Occipital lobe (tissue), 2 donors: Measurements from ENCODE around the gene EFNA3. TPM values are rescaled to one million over a fixed set of nuclear protein-coding genes. Genes with fewer than 3 reads are reported as not detected.
A peak's percentile ranks its signal among the peaks of the same experiment; 100 is the strongest.

ENCODE experiments used
- DNase-seq: peaks from one replicate; lab custom pipeline; 2025; lab: John Stamatoyannopoulos, UW
- total RNA-seq: library from RNA; depleted of rRNA; stranded (reverse); fragments of >200 nt; gene quantifications from one replicate; pipeline ENCODE4 v1.2.3, GENCODE V29; 2014

EFNA3 gene
- total RNA-seq, 1 donor from 2014 or later, result 7.6 TPM

DNA sequence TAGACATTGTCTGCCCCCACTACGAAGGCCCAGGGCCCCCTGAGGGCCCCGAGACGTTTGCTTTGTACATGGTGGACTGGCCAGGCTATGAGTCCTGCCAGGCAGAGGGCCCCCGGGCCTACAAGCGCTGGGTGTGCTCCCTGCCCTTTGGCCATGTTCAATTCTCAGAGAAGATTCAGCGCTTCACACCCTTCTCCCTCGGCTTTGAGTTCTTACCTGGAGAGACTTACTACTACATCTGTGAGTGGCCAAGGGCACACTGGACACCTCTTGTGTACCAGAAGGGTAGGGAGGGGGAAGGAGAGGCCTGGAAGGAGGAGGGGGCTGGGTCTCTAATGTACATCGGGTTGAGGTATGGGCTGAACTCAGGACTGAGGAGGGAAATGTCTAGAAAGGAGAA lies 11.9 kb upstream of the EFNA3 start:
- DNase-seq, result no peak

DNA sequence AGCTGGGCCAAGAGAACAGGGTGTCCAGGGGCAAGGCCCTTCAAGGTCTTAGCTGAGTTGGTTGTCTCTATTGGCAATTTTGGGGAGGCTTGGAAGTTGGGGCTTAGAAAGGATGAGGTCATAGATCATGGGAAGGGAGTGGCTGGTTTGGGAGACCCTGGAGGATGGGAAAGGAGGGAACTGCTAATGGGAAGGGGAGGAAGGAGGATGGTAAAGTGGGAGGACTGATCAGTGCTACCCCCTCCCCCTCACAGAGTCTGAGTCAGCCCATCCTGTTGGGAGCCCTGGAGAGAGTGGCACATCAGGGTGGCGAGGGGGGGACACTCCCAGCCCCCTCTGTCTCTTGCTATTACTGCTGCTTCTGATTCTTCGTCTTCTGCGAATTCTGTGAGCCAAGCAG lies 10.0 kb upstream of the EFNA3 start:
- no peak for DNase-seq

GRCh38 chr1:155069551-155070157 lies 9.0 kb upstream of the EFNA3 start:
- no peak for DNase-seq

DNA sequence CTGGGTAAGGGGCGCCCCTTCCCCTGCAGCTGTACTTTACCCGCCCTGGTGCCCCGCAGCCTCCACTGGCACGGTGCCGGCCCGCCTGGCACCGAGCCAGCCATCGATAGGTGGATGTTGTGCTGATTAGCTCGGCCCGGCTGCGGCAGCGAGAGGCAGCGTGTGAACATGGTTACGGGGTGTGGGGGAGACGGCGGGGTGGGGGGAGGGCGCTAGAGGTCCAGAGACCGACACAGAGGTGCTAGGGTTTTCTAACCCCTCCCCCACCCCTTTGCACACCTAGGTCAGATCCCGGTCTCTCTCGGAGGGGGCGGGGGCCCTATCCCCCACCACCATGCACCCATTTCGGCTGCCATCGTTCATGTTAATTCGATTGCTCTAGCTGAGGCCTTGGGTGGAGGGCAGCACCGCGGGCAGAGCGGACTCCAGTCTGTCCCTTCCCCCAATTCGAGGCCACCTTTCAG lies 8.4 kb upstream of the EFNA3 start:
- no peak for DNase-seq

- DNase-seq, result peak; percentile 62
Measured at GRCh38 chr1:155070721-155071569, 7.7 kb upstream of the EFNA3 start.

DNA sequence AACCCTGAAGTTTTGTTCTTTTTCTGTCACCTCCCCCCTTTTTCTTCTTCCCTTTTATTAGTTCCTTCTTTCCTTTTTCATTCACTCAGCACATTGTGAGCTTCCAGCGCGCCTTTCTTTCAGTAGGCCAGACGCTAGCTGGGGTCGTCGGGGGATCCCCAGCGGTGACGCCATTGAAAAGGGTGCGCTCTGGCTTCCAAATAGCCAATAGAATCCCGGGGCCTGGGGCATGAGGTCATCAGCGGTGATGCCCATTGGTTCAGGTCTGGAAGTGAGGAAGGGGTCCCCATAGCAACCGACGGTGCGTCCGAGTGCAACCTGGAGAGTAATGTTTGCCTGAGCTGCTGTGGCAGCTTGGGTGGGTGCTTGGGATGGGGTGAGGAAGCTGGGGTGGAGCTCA lies 6.9 kb upstream of the EFNA3 start:
- no peak for DNase-seq

GRCh38 chr1:155072531-155073289 lies 5.9 kb upstream of the EFNA3 start:
- DNase-seq, result no peak

- DNase-seq, result no peak
Measured at GRCh38 chr1:155073377-155074242, 5.0 kb upstream of the EFNA3 start.

- no peak for DNase-seq
Measured at GRCh38 chr1:155075535-155075934, 3.1 kb upstream of the EFNA3 start.

- no peak for DNase-seq
Measured at GRCh38 chr1:155076371-155076770, 2.3 kb upstream of the EFNA3 start.

DNA sequence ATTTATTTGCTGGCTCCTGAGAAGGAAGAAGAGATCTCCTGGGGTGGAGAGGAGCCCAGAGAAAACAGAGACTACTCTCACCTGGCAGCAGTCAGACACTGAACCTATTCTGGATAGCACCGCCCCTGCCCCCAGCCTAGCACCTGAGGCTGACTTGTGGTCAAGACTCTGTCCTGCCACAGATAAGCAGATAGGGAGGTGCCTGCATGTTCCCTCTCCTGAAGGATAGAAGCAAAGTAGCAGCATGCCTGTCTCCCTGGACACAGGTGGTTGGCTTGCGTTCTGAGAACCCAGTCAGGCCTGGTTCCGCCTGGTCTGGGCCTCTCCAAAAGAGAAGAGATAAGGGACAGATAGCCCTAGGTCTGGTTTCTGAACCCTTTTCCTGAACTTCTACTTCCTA lies 1.3 kb upstream of the EFNA3 start:
- no peak for DNase-seq

GRCh38 chr1:155077758-155078445 lies 735 bp upstream of the EFNA3 start:
- DNase-seq, result no peak

- no peak for DNase-seq
Measured at GRCh38 chr1:155079210-155079486, 511 bp downstream of the EFNA3 start.

DNA sequence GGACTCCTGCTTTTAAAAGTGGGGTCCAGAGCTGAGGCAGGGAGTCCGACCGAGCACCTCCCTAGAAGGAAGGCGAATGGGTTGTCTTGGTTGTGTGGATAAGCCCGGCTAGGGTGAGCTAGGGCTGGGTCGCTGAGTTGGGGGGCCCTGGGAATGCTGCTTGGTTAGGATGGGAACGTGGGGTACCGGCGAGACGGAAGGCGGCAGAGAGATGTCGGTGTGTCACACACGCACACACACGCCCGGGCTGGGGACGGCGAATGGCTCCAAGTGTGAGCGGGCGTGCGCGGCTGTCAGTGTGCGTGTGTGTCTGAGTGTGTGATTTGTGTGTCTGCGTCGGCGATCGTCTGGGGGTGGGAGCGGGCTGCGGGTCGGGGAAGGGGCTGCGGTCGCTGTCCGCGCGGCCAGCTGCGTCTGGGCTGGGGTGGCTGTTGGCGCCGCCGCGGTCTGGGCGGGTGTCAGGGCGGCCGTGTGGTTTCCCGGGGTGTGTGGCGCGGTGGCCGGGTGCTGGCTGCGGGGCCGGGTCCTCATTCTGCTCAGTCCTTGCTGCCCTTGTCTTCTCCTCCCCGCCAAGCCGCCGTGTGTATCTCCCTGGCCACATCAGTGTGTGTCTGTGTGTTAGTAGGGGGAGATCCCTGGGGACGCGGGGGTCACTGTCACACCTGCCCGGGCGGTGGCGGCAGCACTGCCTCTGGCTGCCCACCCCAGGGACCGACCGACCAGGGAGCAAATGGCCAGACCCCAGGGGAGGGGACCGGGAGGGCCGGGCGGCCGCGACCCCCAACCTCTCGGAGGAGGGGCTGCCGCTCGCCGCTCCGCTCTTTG lies 1.1 kb downstream of the EFNA3 start:
- no peak for DNase-seq

DNA sequence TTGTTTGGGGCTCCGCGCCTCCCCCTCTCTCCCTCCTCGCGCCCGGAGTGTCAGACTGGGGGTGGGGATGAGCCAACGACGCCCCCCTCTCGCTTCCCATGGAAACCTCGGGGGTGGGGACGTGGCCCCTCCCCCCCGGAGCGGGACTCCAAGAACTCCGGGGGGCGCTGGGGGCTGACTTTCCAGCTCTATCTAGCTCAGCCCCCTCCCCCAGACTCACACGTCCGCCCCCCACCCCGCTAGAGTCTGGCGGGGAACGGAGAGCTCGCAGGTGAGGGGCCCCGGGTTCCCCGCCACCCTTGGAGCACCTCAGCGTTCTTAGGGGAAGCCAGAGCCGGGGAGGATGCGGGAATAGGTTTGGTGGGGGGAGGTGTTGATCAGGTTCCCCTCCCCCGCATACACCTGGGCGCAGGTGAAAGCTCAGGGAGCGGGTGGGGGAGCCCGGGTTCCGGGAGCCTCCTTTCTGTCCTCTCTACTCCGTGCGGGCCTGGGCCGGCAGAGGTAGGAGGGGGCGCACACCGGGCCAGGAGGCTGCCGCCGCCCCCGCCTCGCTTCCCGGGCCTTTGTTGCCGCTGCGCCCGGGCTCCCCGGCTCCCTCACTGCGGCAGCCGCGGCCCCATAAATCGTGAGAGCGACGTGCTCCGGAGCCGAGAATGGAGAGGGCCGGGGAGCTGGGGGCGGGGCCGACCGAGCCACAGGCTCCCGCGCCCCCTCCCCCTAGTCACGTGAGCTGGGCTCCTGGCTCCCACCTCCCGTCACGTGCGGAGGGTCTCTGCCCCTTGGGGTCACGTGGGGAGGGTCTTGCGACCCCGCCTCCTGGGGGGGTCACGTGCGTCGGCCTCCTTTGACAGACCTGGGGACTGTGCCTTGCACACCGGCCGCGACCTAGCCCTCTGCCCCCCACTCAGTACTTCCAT lies 1.9 kb downstream of the EFNA3 start:
- no peak for DNase-seq

DNA sequence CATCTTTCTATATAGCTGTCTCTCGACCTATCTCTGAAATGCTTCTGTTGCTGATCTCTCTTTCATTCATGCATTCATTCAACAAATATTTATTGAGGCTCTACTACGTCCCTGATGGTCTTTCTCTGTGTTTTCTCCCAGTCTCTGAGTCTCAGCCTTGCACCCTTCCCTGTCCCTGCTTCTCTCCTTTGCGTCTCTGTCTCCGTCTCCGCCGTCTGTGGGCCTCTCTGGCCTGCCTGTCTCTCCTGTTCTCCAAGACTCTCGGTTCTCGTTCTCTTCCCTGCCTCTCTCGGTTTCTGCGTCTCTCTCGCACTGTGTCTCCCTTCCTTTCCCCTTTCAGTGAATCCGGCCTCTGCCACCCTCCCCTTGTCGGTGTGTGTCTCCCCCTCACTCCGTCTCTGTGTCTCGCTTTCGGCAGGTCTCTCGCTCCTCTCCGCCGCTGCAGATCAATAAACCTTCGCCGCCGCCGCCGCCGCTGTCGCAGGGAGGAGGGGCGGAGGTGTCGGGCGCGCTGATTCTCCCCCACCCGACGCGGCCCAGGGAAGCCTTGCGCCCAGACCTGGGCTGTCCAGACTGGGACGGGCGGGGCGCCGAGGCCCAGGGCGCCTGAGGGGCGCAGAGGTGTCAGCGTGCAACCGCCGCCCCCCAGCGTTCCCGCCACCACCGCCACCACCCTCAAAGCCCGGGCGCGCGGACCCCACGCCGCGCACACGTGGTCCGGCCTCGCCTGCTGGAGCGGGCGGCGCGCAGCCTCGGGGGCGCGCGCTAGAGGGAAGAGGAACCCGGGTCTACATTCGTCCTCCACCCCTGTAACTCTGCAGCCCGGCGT lies 3.0 kb downstream of the EFNA3 start:
- peak; percentile 28 for DNase-seq

DNA sequence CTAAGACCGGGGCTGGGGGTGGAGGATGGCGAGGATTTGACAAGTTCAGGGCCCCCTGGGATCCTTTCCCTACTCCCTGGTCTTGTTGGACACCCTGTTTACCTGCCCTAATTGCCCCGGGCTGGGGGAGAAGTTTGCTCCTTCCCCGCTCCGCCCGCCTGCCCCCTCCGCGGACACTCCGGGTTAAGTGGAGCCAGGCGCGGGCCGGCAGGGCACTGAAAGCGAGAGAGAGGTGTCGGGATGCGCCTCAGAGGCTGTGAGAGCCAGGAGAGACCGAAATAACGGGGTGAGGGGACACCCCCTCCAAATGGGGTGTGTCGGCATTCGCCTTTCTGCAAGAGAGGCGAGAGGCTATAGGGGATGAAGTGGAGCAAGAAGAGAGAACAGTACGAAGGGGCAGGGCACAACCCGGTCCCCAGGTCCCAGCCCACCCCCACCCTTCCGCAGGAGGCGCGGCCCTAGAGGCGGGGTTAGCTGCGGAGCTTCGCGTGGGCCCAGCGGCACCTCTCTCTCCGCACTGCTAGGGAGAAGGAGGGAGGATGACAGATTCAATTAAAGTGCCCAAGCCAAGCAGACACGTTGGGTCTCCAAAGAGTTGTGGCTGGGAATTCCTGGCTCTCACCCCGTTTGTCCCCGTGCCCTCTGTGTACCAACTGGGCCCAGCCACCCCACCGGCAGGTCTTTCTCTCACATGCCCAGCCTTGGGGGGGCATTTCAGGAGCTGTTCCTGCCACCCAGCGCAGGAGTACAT lies 3.8 kb downstream of the EFNA3 start:
- DNase-seq, result no peak
